IMR-90 (cell line): ENCODE data around the gene PEX7.

Source experiments
- CHD1 ChIP-seq: IDR thresholded peaks from 2 replicates; pipeline ENCODE4 v1.6.1; 2012; ENCODE audit warnings: low read depth, low read length, improper control_type of control experiment
- CTCF ChIP-seq: conservative IDR thresholded peaks from 2 replicates; pipeline ENCODE4 v1.5.1; 2012; ENCODE audit warnings: mild to moderate bottlenecking, low read depth, low read length, improper control_type of control experiment
- POLR2A ChIP-seq: IDR thresholded peaks from 2 replicates; pipeline ENCODE4 v1.6.1; 2012; ENCODE audit warnings: mild to moderate bottlenecking, low read depth, low read length
- RAD21 ChIP-seq: IDR thresholded peaks from 2 replicates; pipeline ENCODE4 v1.6.1; 2012; ENCODE audit warnings: low read length, improper control_type of control experiment
- RFX5 ChIP-seq: IDR thresholded peaks from 2 replicates; pipeline ENCODE4 v1.8.0; 2012; ENCODE audit warnings: low read depth, mild to moderate bottlenecking, low read length, moderate library complexity

DNA sequence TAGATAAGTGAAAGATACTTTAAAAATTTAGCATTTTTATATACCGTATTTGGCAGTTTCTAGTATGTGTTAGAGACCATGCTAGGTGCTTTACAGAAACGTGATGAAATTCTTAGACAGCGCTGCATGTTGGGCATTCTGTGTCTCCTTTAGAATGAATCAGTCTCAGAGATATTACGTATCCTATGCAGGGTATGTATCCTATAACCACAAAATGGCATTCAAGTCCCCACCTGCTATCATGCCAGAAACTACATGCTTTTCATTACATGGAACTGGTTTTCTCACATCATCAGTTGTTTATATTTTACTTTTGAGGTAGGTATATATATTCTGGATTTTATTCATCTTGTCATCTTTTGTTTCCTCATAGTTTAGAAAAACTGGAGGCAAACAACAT, 42.3 kb downstream of the PEX7 start:
- TF ChIP-seq CHD1 (no peak), RFX5 (no peak), POLR2A (no peak), CTCF (no peak), RAD21 (no peak)
